Panc1 (cell line): ENCODE results near the gene CREG1. TPM values are rescaled to one million over a fixed set of nuclear protein-coding genes. Genes with fewer than 3 reads are reported as not detected.

ENCODE experiments used
- ATAC-seq: fragments of 200-7000 bp; cut with Tn5 transposase; 2 replicates; pipeline ENCODE4 v1.9.1; 2020; ENCODE audit warnings: mild to moderate bottlenecking, moderate library complexity
- BruUV-seq: library from RNA; stranded (reverse); fragments of 400-500 nt; replicated peaks from 2 replicates; lab custom pipeline; 2021; lab: Mats Ljungman, UMichigan
- CTCF ChIA-PET: fragments of 300-600 bp; sonication (Branson Sonifier 250); formaldehyde crosslinking; loops from one replicate; lab custom pipeline; 2022; ENCODE audit warnings: antibody characterized with exemption; lab: Charles Lee
- POLR2A ChIA-PET: fragments of 300-600 bp; sonication (Branson Sonifier 250); formaldehyde crosslinking; loops from one replicate; lab custom pipeline; 2022; ENCODE audit warnings: antibody characterized with exemption; lab: Charles Lee
- DNase-seq: peaks from one replicate; pipeline ENCODE4 v3.0.0-alpha.2; 2010; ENCODE audit warnings: low read depth, low spot score
- H3K27ac ChIP-seq: 2 replicates; pipeline ENCODE4 v1.5.1; 2011; ENCODE audit warnings: mild to moderate bottlenecking, low read length, inconsistent platforms
- H3K27me3 ChIP-seq: fragments of 200-500 bp; sonication (Bioruptor generic); 2 replicates; pipeline ENCODE4 v1.6.0; 2014; ENCODE audit warnings: low read length, inconsistent platforms; ENCODE audit not compliant: control insufficient read depth, insufficient read depth
- H3K36me3 ChIP-seq: fragments of 200-500 bp; sonication (Bioruptor generic); 2 replicates; pipeline ENCODE4 v1.5.1; 2014; ENCODE audit warnings: inconsistent platforms, mild to moderate bottlenecking, low read length, moderate library complexity; ENCODE audit not compliant: control insufficient read depth, insufficient read depth
- H3K4me1 ChIP-seq: 2 replicates; pipeline ENCODE4 v1.5.1; 2011; ENCODE audit warnings: inconsistent platforms, mild to moderate bottlenecking, low read length, moderate library complexity; ENCODE audit not compliant: control insufficient read depth, insufficient read depth
- H3K4me3 ChIP-seq, 2 experiments: 2 replicates each; pipeline ENCODE4 v1.5.1; 2011 to 2012; ENCODE audit warnings: low read depth in 2 of 2, low read length in 2 of 2, mild to moderate bottlenecking in 2 of 2, inconsistent platforms in 1 of 2, moderate library complexity in 1 of 2
- H3K9me3 ChIP-seq: fragments of 200-500 bp; sonication (Bioruptor generic); 2 replicates; pipeline ENCODE4 v1.5.1; 2014; ENCODE audit warnings: low read depth, mild to moderate bottlenecking, inconsistent platforms, low read length, moderate library complexity; ENCODE audit not compliant: control insufficient read depth, insufficient read depth
- CTCF ChIP-seq: fragments of 450-650 bp; IDR thresholded peaks from 2 replicates; pipeline ENCODE4 v1.5.1; 2017; ENCODE audit warnings: mild to moderate bottlenecking
- POLR2AphosphoS5 ChIP-seq: IDR thresholded peaks from 2 replicates; pipeline ENCODE4 v1.6.1; 2012; ENCODE audit warnings: mild to moderate bottlenecking, low read depth, low read length, moderate library complexity
- REST ChIP-seq, 2 experiments: IDR thresholded peaks; 2 replicates each; pipeline ENCODE4 v1.6.1; 2011 to 2012; ENCODE audit warnings: low read depth in 2 of 2, control low read depth in 1 of 2, low read length in 1 of 2, mild to moderate bottlenecking in 1 of 2, moderate library complexity in 1 of 2; ENCODE audit not compliant: insufficient read depth in 1 of 2
- SIN3A ChIP-seq: IDR thresholded peaks from 2 replicates; pipeline ENCODE4 v1.6.1; 2012; ENCODE audit warnings: low read depth, mild to moderate bottlenecking, low read length, moderate library complexity, borderline replicate concordance; ENCODE audit not compliant: insufficient read depth
- TCF7L2 ChIP-seq: IDR thresholded peaks from 2 replicates; pipeline ENCODE4 v1.6.1; 2011; ENCODE audit warnings: mild to moderate bottlenecking, low read depth, low read length, inconsistent platforms
- in situ Hi-C: cut with HindIII; loops from 2 replicates; pipeline ENCODE4 v1.10.0; 2016; ENCODE audit warnings: low sequenced_read_pairs, low pct_unique_long_range_greater_than_20kb
- intact Hi-C: fragments of 100-400 bp; cut with micrococcal nuclease; formaldehyde crosslinking; loops from one replicate; pipeline ENCODE4 v1.10.0; 2022; ENCODE audit not compliant: unreplicated experiment
- total RNA-seq: library from RNA; stranded (reverse); gene quantifications from one replicate; pipeline ENCODE4 v1.2.1, GENCODE V29; 2021; ENCODE audit not compliant: unreplicated experiment

CREG1 gene
- total RNA-seq, 1 experiment from 2014 or later: 25.9 TPM

GRCh38 chr1:167502719-167503462, 50.7 kb downstream of the CREG1 start:
- H3K9me3 ChIP-seq: no peaks in the 10 kb centered on the region
- H3K4me3 ChIP-seq: no peak overlapping the region
- H3K36me3 ChIP-seq: no peaks in the 10 kb centered on the region
- CTCF ChIA-PET: no interaction called here
- BruUV-seq: no TSS peak
- H3K27me3 ChIP-seq: peaks cover 17% of the 10 kb centered on the region; the same call in 1 of the 2 replicates
- H3K27ac ChIP-seq: no peak overlapping the region
- intact Hi-C loops: no loop called here
- H3K4me1 ChIP-seq: no peaks in the 10 kb centered on the region
- POLR2A ChIA-PET: no interaction called here
- no peak for TF ChIP-seq REST (IDR thresholded peaks at IDR 0.05; ENCODE audit: insufficient read depth in 1 of 2, low read depth in 2 of 2, low read length in 1 of 2)
- TF ChIP-seq POLR2AphosphoS5: no peak
- no peak for ATAC-seq
- DNase-seq: no peak
- in situ Hi-C loops: no loop called here

- Histone ChIP-seq H3K4me3 (no peak overlapping the region), H3K27ac (no peak overlapping the region), H3K4me1 (no peaks in the 10 kb centered on the region), H3K36me3 (no peaks in the 10 kb centered on the region), H3K9me3 (no peaks in the 10 kb centered on the region), H3K27me3 (peaks cover 17% of the 10 kb centered on the region; the same call in 1 of the 2 replicates)
- no TSS peak for BruUV-seq
- intact Hi-C loops (no loop called here), in situ Hi-C loops (no loop called here)
- CTCF ChIA-PET: no interaction called here
- POLR2A ChIA-PET: no interaction called here
- no peak for DNase-seq
- no peak for TF ChIP-seq SIN3A
- TF ChIP-seq REST (IDR thresholded peaks at IDR 0.05; ENCODE audit: insufficient read depth in 1 of 2, low read depth in 2 of 2, low read length in 1 of 2): no peak
- no peak for TF ChIP-seq POLR2AphosphoS5
- TF ChIP-seq TCF7L2: no peak
- TF ChIP-seq CTCF: no peak
- ATAC-seq: no peak
Measured at GRCh38 chr1:167502192-167502551, 51.4 kb downstream of the CREG1 start.
